GM12878 (cell line): ENCODE data around the gene ELL.

Source experiments
- ATF3 ChIP-seq: IDR thresholded peaks from 2 replicates; pipeline ENCODE4 v1.6.1; 2011; ENCODE audit warnings: low read depth, mild to moderate bottlenecking, low read length, moderate library complexity, borderline replicate concordance; ENCODE audit errors: extremely low read depth
- E2F4 ChIP-seq: IDR thresholded peaks from 2 replicates; pipeline ENCODE4 v1.6.1; 2012; ENCODE audit warnings: low read depth, low read length, improper control_type of control experiment
- EP300 ChIP-seq, 2 experiments: fragments of 150-350 bp in 1 of 2; IDR thresholded peaks; 2 replicates each; pipeline ENCODE4 v1.6.1; 2011 to 2012; ENCODE audit warnings: low read depth in 2 of 2, low read length in 2 of 2, borderline replicate concordance in 1 of 2, improper control_type of control experiment in 1 of 2, inconsistent platforms in 1 of 2; ENCODE audit not compliant: control insufficient read depth in 1 of 2
- FOXK2 ChIP-seq: fragments of 450-650 bp; IDR thresholded peaks from 2 replicates; pipeline ENCODE4 v1.6.1; 2017; ENCODE audit warnings: mild to moderate bottlenecking, moderate library complexity
- KLF5 ChIP-seq: fragments of 450-650 bp; IDR thresholded peaks from 2 replicates; pipeline ENCODE4 v1.6.1; 2014; ENCODE audit warnings: mild to moderate bottlenecking; ENCODE audit not compliant: partially characterized antibody
- MTA2 ChIP-seq: fragments of 450-650 bp; IDR thresholded peaks from 2 replicates; pipeline ENCODE4 v1.6.1; 2016; ENCODE audit warnings: low read depth, mild to moderate bottlenecking, moderate library complexity
- NR2C2 ChIP-seq: IDR thresholded peaks from 2 replicates; pipeline ENCODE4 v1.6.1; 2011; ENCODE audit warnings: borderline replicate concordance, low read depth; ENCODE audit not compliant: control insufficient read depth, insufficient read length
- POLR2A ChIP-seq: IDR thresholded peaks from 2 replicates; pipeline ENCODE4 v1.6.1; 2011; ENCODE audit warnings: low read depth, mild to moderate bottlenecking, low read length
- RAD21 ChIP-seq: IDR thresholded peaks from 2 replicates; pipeline ENCODE4 v1.6.1; 2011; ENCODE audit warnings: mild to moderate bottlenecking, low read depth, low read length, moderate library complexity; ENCODE audit not compliant: insufficient read depth
- REST ChIP-seq: IDR thresholded peaks from 2 replicates; pipeline ENCODE4 v1.6.1; 2012; ENCODE audit warnings: mild to moderate bottlenecking, low read depth, low read length
- ZNF207 ChIP-seq: fragments of 450-650 bp; IDR thresholded peaks from 2 replicates; pipeline ENCODE4 v1.6.1; 2014; ENCODE audit warnings: antibody characterized with exemption, mild to moderate bottlenecking, borderline replicate concordance
- ZNF274 ChIP-seq: IDR thresholded peaks from one replicate; pipeline ENCODE4 v1.8.0; 2011; ENCODE audit not compliant: insufficient read length, insufficient read depth

GRCh38 chr19:18504886-18505610, 16.8 kb downstream of the ELL start:
- TF ChIP-seq RAD21 (no peak), POLR2A (no peak), ATF3 (no peak), ZNF274 (no peak), ZNF207 (no peak), E2F4 (no peak), NR2C2 (no peak), REST (no peak), KLF5 (no peak), EP300 (IDR thresholded peaks at IDR 0.05; ENCODE audit: borderline replicate concordance in 1 of 2, control insufficient read depth in 1 of 2, low read depth in 2 of 2, low read length in 2 of 2) (no peak), MTA2 (no peak), FOXK2 (no peak)
